IMR-90 (cell line): ENCODE results near the gene APPBP2. TPM values are rescaled to one million over a fixed set of nuclear protein-coding genes. Genes with fewer than 3 reads are reported as not detected.

ENCODE experiments used
- ATAC-seq: fragments of 200-7000 bp; cut with Tn5 transposase; 2 replicates; pipeline ENCODE4 v1.9.1; 2020; ENCODE audit warnings: low read depth, mild to moderate bottlenecking, moderate library complexity
- BruUV-seq: library from RNA; stranded (reverse); fragments of 400-500 nt; replicated peaks from 2 replicates; lab custom pipeline; 2021; lab: Mats Ljungman, UMichigan
- CTCF ChIA-PET: fragments of 300-600 bp; formaldehyde crosslinking; extraction: SDS; loops from one replicate; lab custom pipeline; 2021; ENCODE audit warnings: antibody characterized with exemption; lab: Yijun Ruan, JAX
- POLR2A ChIA-PET: fragments of 300-600 bp; sonication (Branson Sonifier 250); formaldehyde crosslinking; loops from one replicate; lab custom pipeline; 2022; ENCODE audit warnings: antibody characterized with exemption; ENCODE audit not compliant: unreplicated experiment; lab: Charles Lee
- DNase-seq: peaks from one replicate; pipeline ENCODE4 v3.0.0; 2013
- H2AFZ ChIP-seq: replicated peaks from 2 replicates; pipeline ENCODE3; 2013; ENCODE audit warnings: low read length, mild to moderate bottlenecking; ENCODE audit not compliant: poor library complexity
- H2AK5ac ChIP-seq: 2 replicates; pipeline ENCODE4 v1.6.1; 2013; ENCODE audit warnings: low read depth, low read length, inconsistent platforms
- H2AK9ac ChIP-seq: replicated peaks from 2 replicates; pipeline ENCODE3; 2013; ENCODE audit warnings: mild to moderate bottlenecking, low read depth, low read length, moderate library complexity; ENCODE audit not compliant: poor library complexity
- H2BK120ac ChIP-seq: 2 replicates; pipeline ENCODE4 v1.6.1; 2013; ENCODE audit warnings: low read depth, low read length, inconsistent platforms
- H2BK15ac ChIP-seq: 3 replicates; pipeline ENCODE4 v1.6.1; 2013; ENCODE audit warnings: low read depth, low read length, inconsistent platforms
- H2BK20ac ChIP-seq: 2 replicates; pipeline ENCODE4 v1.6.1; 2013; ENCODE audit warnings: low read depth, mild to moderate bottlenecking, inconsistent platforms, low read length, moderate library complexity
- H2BK5ac ChIP-seq: 2 replicates; pipeline ENCODE4 v1.6.1; 2013; ENCODE audit warnings: mild to moderate bottlenecking, low read depth, low read length, inconsistent platforms; ENCODE audit not compliant: poor library complexity, severe bottlenecking
- H3K14ac ChIP-seq: replicated peaks from 2 replicates; pipeline ENCODE4 v1.6.1; 2013; ENCODE audit warnings: low read depth, low read length, inconsistent platforms
- H3K18ac ChIP-seq: 2 replicates; pipeline ENCODE4 v1.6.1; 2013; ENCODE audit warnings: low read depth, low read length, control low read depth
- H3K23ac ChIP-seq: 2 replicates; pipeline ENCODE4 v1.6.1; 2013; ENCODE audit warnings: low read depth, low read length, inconsistent platforms
- H3K27ac ChIP-seq: 2 replicates; pipeline ENCODE4 v1.5.1; 2013; ENCODE audit warnings: mild to moderate bottlenecking, control low read depth, low read length; ENCODE audit not compliant: insufficient read depth
- H3K27me3 ChIP-seq: 2 replicates; pipeline ENCODE4 v1.6.1; 2013; ENCODE audit warnings: low read length; ENCODE audit not compliant: control insufficient read depth, insufficient read depth
- H3K36me3 ChIP-seq: 2 replicates; pipeline ENCODE4 v1.6.1; 2013; ENCODE audit warnings: low read length, mixed read lengths; ENCODE audit not compliant: control insufficient read depth, insufficient read depth
- H3K4ac ChIP-seq: 2 replicates; pipeline ENCODE4 v1.6.1; 2013; ENCODE audit warnings: low read depth, low read length, inconsistent platforms
- H3K4me1 ChIP-seq: 2 replicates; pipeline ENCODE4 v1.6.1; 2013; ENCODE audit warnings: low read length, mixed read lengths; ENCODE audit not compliant: control insufficient read depth, insufficient read depth
- H3K4me2 ChIP-seq: 2 replicates; pipeline ENCODE4 v1.6.1; 2013; ENCODE audit warnings: low read depth, mild to moderate bottlenecking, control low read depth, low read length, moderate library complexity
- H3K4me3 ChIP-seq: 2 replicates; pipeline ENCODE4 v1.5.1; 2013; ENCODE audit warnings: low read depth, mild to moderate bottlenecking, control low read depth, low read length, moderate library complexity; ENCODE audit not compliant: insufficient read depth
- H3K56ac ChIP-seq: 2 replicates; pipeline ENCODE4 v1.6.1; 2013; ENCODE audit warnings: low read length, inconsistent platforms; ENCODE audit not compliant: insufficient read depth; ENCODE audit errors: extremely low read depth
- H3K79me1 ChIP-seq, 2 experiments: 2 replicates each; pipeline ENCODE4 v1.6.1; 2013; ENCODE audit warnings: low read length in 2 of 2, inconsistent platforms in 1 of 2, low read depth in 1 of 2
- H3K9ac ChIP-seq: 2 replicates; pipeline ENCODE4 v1.6.1; 2013; ENCODE audit warnings: low read depth, low read length, control low read depth
- H3K9me1 ChIP-seq: 2 replicates; pipeline ENCODE4 v1.6.1; 2013; ENCODE audit warnings: low read length, inconsistent platforms; ENCODE audit not compliant: insufficient read depth
- H3K9me3 ChIP-seq: 2 replicates; pipeline ENCODE4 v1.6.1; 2013; ENCODE audit warnings: low read length; ENCODE audit not compliant: control insufficient read depth, insufficient read depth
- H4K20me1 ChIP-seq: 2 replicates; pipeline ENCODE4 v1.6.1; 2013; ENCODE audit warnings: low read length, inconsistent platforms; ENCODE audit not compliant: insufficient read depth
- H4K5ac ChIP-seq: 2 replicates; pipeline ENCODE4 v1.6.1; 2013; ENCODE audit warnings: mild to moderate bottlenecking, low read depth, low read length, control low read depth
- H4K8ac ChIP-seq, 2 experiments: 2 replicates each; pipeline ENCODE4 v1.6.1; 2013; ENCODE audit warnings: low read depth in 2 of 2, low read length in 2 of 2, control low read depth in 1 of 2, inconsistent platforms in 1 of 2
- H4K91ac ChIP-seq: 2 replicates; pipeline ENCODE4 v1.6.1; 2013; ENCODE audit warnings: low read depth, low read length, inconsistent platforms; ENCODE audit not compliant: insufficient read depth
- BHLHE40 ChIP-seq: fragments of 150-350 bp; IDR thresholded peaks from 2 replicates; pipeline ENCODE4 v1.6.1; 2016; ENCODE audit warnings: mild to moderate bottlenecking, low read depth, low read length
- CEBPB ChIP-seq: IDR thresholded peaks from 2 replicates; pipeline ENCODE4 v1.6.1; 2012; ENCODE audit warnings: low read depth, low read length, improper control_type of control experiment
- CHD1 ChIP-seq: IDR thresholded peaks from 2 replicates; pipeline ENCODE4 v1.6.1; 2012; ENCODE audit warnings: low read depth, low read length, improper control_type of control experiment
- CTCF ChIP-seq: conservative IDR thresholded peaks from 2 replicates; pipeline ENCODE4 v1.5.1; 2012; ENCODE audit warnings: mild to moderate bottlenecking, low read depth, low read length, improper control_type of control experiment
- ELK1 ChIP-seq: fragments of 150-350 bp; IDR thresholded peaks from 2 replicates; pipeline ENCODE4 v1.6.1; 2016; ENCODE audit warnings: low read depth, mild to moderate bottlenecking, low read length, moderate library complexity, borderline replicate concordance
- FOS ChIP-seq: fragments of 150-350 bp; IDR thresholded peaks from 2 replicates; pipeline ENCODE4 v1.6.1; 2016; ENCODE audit warnings: low read depth, low read length
- MAFK ChIP-seq: IDR thresholded peaks from 2 replicates; pipeline ENCODE4 v1.6.1; 2012; ENCODE audit warnings: low read depth, low read length, improper control_type of control experiment
- MAZ ChIP-seq: IDR thresholded peaks from 2 replicates; pipeline ENCODE4 v1.6.1; 2012; ENCODE audit warnings: low read depth, mild to moderate bottlenecking, low read length, improper control_type of control experiment, moderate library complexity, borderline replicate concordance
- MXI1 ChIP-seq: IDR thresholded peaks from 2 replicates; pipeline ENCODE4 v1.6.1; 2012; ENCODE audit warnings: low read depth, mild to moderate bottlenecking, low read length, moderate library complexity, borderline replicate concordance
- NFE2L2 ChIP-seq: fragments of 150-350 bp; IDR thresholded peaks from 2 replicates; pipeline ENCODE4 v1.6.1; 2016; ENCODE audit warnings: low read depth, mild to moderate bottlenecking, low read length
- POLR2A ChIP-seq: IDR thresholded peaks from 2 replicates; pipeline ENCODE4 v1.6.1; 2012; ENCODE audit warnings: mild to moderate bottlenecking, low read depth, low read length
- RAD21 ChIP-seq: IDR thresholded peaks from 2 replicates; pipeline ENCODE4 v1.6.1; 2012; ENCODE audit warnings: low read length, improper control_type of control experiment
- RCOR1 ChIP-seq: IDR thresholded peaks from 2 replicates; pipeline ENCODE4 v1.6.1; 2012; ENCODE audit warnings: mild to moderate bottlenecking, low read length, improper control_type of control experiment; ENCODE audit not compliant: insufficient replicate concordance
- RFX5 ChIP-seq: IDR thresholded peaks from 2 replicates; pipeline ENCODE4 v1.8.0; 2012; ENCODE audit warnings: low read depth, mild to moderate bottlenecking, low read length, moderate library complexity
- SMC3 ChIP-seq: fragments of 150-350 bp; IDR thresholded peaks from 2 replicates; pipeline ENCODE4 v1.6.1; 2016; ENCODE audit warnings: low read depth, mild to moderate bottlenecking, antibody characterized with exemption, low read length, moderate library complexity
- USF2 ChIP-seq: fragments of 150-350 bp; IDR thresholded peaks from 2 replicates; pipeline ENCODE4 v1.6.1; 2017; ENCODE audit warnings: mild to moderate bottlenecking, antibody characterized with exemption, low read length, low read depth
- dilution Hi-C: fragments of 300-500 bp; cut with HindIII; formaldehyde crosslinking; loops from one replicate; pipeline ENCODE4 v1.14.3; 2018; ENCODE audit warnings: low sequenced_read_pairs; ENCODE audit not compliant: unreplicated experiment
- in situ Hi-C: fragments of 300-500 bp; cut with MboI; formaldehyde crosslinking; loops from 3 replicates; pipeline ENCODE4 v1.14.3; 2019; ENCODE audit warnings: low sequenced_read_pairs, inconsistent platforms, mixed read lengths
- intact Hi-C: fragments of 100-400 bp; cut with micrococcal nuclease; formaldehyde crosslinking; loops from 2 replicates; pipeline ENCODE4 v1.10.0; 2022
- polyA plus RNA-seq, 3 experiments: library from polyadenylated mRNA; depleted of rRNA; stranded (reverse); fragments of >200 nt; gene quantifications; 2 replicates each; pipeline ENCODE4 v1.2.3, GENCODE V29; 2012; ENCODE audit warnings: low replicate concordance in 1 of 3
- total RNA-seq: library from RNA; depleted of rRNA; stranded (reverse); fragments of >200 nt; gene quantifications from 2 replicates; pipeline ENCODE4 v1.2.3, GENCODE V29; 2012

Gene APPBP2
- total and polyA plus RNA-seq, 2 of the 4 experiments (the other 2 are of a cell fraction), result 12.3 to 93.9 TPM

- no peak overlapping the region for H3K4me3 ChIP-seq
- no peaks in the 10 kb centered on the region; the same call in 1 of the 2 replicates for H4K20me1 ChIP-seq
- in situ Hi-C loops (no loop called here), intact Hi-C loops (no loop called here), dilution Hi-C loops (no loop called here)
- no peak overlapping the region for H3K9ac ChIP-seq
- H3K9me1 ChIP-seq, result no peaks in the 10 kb centered on the region
- no peak overlapping the region for H2BK20ac ChIP-seq
- no peak for DNase-seq
- H2BK15ac ChIP-seq, result no peak overlapping the region
- no peak overlapping the region for H3K18ac ChIP-seq
- H3K27me3 ChIP-seq, result no peaks in the 10 kb centered on the region
- H3K4ac ChIP-seq, result no peak overlapping the region
- no peak overlapping the region for H4K8ac ChIP-seq
- no peaks in the 10 kb centered on the region for H3K4me1 ChIP-seq
- peaks cover 29% of the 10 kb centered on the region for H3K36me3 ChIP-seq
- no peak for ATAC-seq
- H4K91ac ChIP-seq, result no peak overlapping the region
- TF ChIP-seq MXI1 (no peak), CTCF (no peak), RFX5 (no peak), RCOR1 (no peak), CEBPB (no peak), FOS (no peak), RAD21 (no peak), NFE2L2 (no peak), BHLHE40 (no peak), ELK1 (no peak), CHD1 (no peak), MAFK (no peak), SMC3 (no peak), USF2 (no peak), POLR2A (no peak), MAZ (no peak)
- H3K27ac ChIP-seq, result no peak overlapping the region
- no peak overlapping the region for H4K5ac ChIP-seq
- H3K9me3 ChIP-seq, result no peaks in the 10 kb centered on the region
- CTCF ChIA-PET, result no interaction called here
- peaks cover 7 to 8% of the 10 kb centered on the region in 2 experiments for H3K79me1 ChIP-seq
- H2AFZ ChIP-seq, result no peak overlapping the region
- no peak overlapping the region for H2BK120ac ChIP-seq
- POLR2A ChIA-PET, result no interaction called here
- H3K14ac ChIP-seq, result no peak overlapping the region
- H2AK9ac ChIP-seq, result no peak overlapping the region
- H3K56ac ChIP-seq, result no peak overlapping the region
- no peak overlapping the region for H2AK5ac ChIP-seq
- no peak overlapping the region for H3K4me2 ChIP-seq
- H2BK5ac ChIP-seq, result no peak overlapping the region
- H3K23ac ChIP-seq, result no peak overlapping the region
- BruUV-seq, result no TSS peak
Observed at GRCh38 chr17:60451965-60452364, 74.1 kb downstream of the APPBP2 start.
